Fibroblast of skin of right quadriceps (primary cell): ENCODE data around the gene ANXA11.
"Not testable (repeated sequence)": the region's sequence is repeated elsewhere in the genome, so short reads cannot be mapped to it uniquely, and the experiment has no call there.

Experiments used
- DNase-seq: peaks from one replicate; pipeline ENCODE4 v3.0.0-alpha.2; 2013

ANXA11 gene

DNA sequence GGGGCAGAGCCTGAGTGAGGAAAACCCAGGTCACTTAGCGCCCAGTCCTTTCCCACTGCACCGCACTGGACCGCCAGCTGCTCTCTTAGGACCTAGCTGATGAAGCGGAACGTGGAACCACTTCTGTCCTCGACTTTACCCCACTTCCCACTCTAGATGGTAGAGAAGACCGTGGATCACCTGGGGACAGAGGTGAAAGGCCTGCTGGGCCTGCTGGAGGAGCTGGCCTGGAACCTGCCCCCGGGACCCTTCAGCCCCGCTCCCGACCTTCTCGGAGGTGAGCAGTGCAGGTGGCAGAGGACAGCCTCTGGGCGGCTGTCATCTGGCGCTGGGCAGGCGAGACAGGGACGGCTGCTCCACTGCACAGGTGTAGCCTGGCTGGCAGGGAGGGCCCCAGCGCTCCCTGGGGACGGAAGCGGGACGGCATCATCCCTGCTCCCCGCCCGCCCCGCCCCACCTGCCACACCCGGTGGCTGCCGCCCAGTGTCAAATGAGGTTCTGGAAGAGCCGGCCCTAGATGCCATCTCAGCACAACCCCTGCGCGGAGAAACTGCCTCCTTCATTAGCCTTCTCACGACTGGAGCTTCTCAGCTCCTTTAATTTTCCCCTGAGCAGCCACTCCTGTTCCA lies 61.2 kb downstream of the ANXA11 start:
- DNase-seq = no peak

DNA sequence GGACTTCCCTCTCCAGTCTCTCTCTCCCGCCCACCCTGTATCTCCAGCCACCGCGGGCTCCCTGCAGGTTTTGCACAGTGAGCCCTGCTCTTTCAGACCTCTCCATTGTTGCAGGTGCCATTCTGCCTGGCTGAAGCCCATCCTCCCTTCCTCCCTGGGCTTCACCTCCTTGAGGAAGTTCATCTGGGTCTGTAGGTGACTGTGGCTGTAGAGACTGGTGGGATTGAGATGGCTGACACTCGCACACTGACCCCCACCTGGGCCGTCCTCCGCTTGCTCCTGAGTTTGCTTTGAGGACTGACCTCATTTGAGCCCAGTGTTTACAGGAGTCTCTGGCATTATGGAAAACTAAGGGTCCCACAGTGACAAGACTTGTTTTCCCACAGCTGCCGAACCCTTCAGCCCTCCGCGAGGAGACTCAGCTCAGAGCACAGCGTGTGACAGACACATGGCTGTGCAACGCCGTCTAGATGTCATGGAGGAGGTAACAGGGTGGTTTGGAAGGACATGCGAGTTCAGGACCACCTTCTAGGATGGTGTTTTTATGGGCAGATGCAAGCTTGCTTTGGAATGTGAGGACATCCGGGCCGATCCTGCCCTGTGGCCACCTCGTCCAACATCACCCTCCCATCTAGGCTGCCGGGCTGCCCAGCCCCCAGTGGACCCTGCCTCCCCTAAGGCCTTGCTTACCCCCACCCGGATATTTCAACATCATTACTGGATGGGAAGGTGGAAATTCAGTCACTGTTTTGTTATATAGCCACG lies 63.5 kb downstream of the ANXA11 start:
- no peak for DNase-seq

DNA sequence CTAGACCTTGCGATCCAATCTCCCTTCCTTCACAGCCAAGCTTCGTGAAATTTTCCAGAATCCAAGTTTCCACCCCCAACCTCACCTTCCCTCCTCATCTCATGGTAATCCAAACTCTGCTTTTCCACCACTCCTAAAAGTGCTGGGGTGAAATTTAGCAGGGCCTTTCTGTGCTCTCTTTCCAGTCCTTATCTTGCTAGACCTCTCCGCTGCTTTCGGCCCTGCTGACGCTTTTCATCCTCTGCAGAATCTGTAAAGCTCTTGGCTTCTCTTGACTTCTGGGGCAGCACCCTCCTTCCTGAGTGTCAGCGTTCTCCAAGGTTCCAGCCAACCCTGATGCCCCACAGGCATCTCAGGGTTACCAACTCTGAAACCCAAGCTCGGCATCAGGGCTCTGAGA lies 65.1 kb downstream of the ANXA11 start:
- no peak for DNase-seq

DNA sequence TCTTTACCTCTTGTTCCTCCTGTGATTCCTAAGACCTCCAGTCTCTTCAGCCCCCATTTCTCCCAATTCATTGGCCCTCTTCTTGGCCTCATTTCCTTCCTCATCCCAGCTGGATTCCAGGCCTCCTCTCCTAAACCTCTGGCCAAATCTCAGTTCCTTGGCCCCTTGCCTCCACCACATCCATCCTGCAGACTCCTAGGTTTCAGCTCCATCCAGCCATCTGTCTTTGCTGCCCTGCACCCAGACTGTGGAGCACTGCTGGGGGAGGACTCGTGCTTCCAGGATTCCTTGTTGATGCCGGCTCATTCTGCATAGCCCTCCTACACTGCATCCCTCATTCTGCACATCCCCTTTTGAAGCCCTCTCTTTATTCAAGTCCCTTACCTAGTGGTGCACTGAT lies 66.1 kb downstream of the ANXA11 start:
- no peak for DNase-seq

DNA sequence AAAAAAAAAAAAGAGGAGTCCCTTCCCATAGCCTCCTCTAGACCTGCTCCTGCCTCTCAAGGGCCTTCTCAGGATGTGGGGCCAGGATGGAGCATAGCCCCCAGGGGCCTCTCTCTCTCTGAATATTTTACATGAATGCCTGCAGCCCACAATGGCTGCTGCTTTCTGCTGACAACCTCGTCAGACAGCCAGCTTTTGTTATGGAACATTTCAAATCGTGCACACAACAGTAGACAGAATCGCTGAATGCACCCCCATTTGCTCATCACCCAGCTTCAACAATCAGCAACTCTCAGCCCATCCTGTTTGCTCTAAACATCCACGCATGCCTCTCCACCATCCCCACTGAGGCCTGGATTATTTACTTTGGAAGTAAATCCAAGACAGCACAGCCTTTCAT lies 67.4 kb downstream of the ANXA11 start:
- no peak for DNase-seq

DNA sequence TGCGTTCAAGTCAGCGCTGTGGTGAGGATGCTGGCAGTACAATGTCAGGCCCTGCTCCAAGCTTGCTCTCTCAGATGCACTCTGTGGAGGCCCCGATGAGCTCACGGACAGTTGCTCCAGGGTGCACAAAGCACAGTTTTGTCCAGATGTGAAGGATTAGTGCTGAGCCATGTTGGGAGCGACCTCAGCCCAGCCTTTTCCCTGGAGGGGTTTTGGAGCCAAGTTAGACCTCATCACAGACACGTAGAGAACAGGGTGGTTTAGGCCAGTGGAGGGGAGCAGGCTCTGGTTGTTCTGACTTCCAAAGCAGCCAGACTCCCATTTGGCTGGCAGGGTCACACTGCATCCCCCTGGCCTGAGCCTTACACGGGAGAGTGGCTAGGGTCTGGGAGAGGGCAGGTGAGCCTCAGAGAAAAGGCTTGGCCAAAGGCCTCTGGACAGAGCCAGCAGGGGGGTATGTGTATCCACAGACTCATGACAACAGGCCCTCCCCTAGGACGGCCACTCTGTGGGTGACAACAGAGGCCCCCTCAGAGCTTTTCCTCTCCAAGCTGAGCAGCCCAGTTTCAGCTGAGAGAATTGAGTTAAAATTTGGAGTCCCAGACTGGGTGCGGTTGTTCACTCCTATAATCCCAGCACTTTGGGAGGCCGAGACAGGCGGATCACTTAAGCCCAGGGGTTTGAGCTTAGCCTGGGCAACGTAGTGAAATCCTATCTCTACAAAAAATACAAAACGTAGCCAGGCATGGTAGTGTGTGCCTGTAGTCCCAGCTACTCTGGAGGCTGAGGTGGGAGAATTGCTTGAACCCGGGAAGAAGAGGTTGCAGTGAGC lies 68.1 kb downstream of the ANXA11 start:
- DNase-seq = peak; percentile 68

GRCh38 chr10:80136134-80136571 lies 69.2 kb downstream of the ANXA11 start:
- peak; percentile 86 for DNase-seq

GRCh38 chr10:80133687-80134086 lies 71.7 kb downstream of the ANXA11 start:
- not testable (repeated sequence) for DNase-seq

GRCh38 chr10:80133206-80133605 lies 72.1 kb downstream of the ANXA11 start:
- no peak for DNase-seq

DNA sequence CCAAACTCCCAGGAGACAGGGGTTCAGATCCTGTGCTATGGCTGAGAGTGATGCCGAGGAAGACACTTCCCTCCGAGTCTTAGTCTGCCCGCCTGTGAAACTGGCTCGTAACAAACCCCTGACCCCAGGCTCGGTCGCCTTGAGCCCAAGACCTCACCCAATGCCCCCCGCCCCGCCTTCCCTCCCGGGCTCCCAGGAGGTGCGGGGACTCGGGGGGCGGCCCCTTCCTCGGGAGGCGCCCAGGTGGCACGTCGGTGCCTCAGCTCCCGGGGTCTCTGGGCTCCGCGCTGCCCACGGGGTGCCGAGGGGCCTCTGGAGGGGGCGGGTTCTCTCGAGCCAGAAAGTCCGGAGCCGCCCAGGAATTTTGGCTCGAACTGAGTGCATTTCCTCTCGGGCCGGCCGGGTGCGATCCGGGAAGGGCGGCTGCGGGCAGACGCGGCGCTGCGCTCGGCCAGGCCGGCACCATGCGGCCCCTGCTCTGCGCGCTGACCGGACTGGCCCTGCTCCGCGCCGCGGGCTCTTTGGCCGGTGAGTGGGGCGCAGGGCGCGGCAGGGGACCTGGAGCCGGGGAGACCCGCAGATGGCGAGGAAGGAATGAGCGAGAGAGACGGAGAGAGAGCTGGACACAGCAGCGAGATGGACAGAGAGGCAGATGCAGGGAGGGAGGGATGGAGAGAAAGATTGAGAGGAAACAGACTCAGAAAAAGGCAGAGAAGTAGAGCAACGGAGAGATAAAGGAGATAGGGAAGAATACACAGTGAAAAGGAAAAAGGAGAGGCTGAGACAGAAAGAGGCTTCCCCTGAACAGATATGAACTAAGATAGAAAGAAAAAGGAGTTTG lies 72.8 kb downstream of the ANXA11 start, which contains the start of gene PLAC9:
PLAC9 (plus strand) TSS at position 432 of the 841 bp plus-strand sequence; CDS start at position 465, 33 bp downstream.
- DNase-seq = no peak

- no peak for DNase-seq
Observed at GRCh38 chr10:80131499-80131901, 73.8 kb downstream of the ANXA11 start.

- DNase-seq = no peak
Observed at GRCh38 chr10:80126876-80127275, 78.5 kb downstream of the ANXA11 start.

DNA sequence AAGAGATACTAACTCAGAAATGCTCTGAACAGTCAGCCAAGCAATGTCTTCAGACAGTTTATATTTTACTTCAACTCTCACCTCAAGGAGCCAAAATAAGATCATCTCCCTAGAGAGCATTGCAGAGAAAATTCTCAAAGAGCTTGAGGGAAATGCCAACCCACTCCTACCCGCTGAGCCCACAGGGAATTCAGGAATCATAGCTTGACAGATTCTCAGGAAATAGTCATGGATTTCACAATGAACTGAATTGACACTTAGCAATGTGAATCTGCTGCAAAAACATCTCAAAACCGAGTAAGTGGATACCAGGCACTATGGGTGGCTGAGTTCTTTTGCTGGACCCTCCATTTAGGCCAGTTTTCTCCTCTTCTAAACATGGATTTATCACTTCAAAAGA lies 82.6 kb downstream of the ANXA11 start:
- peak; percentile 51 for DNase-seq

DNA sequence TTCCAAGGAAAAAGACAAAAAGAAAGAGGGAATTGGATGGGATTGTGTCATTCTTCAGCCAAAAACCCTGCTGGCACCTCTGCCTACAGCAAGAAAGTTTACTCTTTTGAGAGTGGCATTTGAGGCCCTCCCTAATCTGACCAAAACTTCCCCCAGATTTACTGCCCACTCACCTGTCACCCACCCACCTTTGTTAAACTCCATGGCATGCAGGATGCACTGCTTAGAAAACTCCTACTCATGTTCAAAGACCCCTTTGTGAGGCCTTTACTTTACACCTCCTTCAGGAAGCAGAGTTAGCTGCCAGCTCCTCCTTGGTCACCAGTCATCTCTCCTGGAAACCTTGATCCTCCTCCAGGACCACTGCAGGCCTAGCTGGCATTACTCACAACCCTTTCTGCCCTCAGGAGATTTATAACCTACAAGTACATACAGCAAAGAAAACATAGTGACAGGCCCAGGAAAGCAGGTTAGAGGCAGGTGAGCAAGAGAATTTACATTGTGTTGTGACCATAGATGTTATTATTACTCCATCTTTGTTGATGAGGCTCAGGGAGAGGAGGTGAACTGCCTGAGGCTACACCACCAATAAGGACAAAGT lies 83.1 kb downstream of the ANXA11 start:
- no peak for DNase-seq

- DNase-seq = no peak
Observed at GRCh38 chr10:80118669-80119068, 86.7 kb downstream of the ANXA11 start.

DNA sequence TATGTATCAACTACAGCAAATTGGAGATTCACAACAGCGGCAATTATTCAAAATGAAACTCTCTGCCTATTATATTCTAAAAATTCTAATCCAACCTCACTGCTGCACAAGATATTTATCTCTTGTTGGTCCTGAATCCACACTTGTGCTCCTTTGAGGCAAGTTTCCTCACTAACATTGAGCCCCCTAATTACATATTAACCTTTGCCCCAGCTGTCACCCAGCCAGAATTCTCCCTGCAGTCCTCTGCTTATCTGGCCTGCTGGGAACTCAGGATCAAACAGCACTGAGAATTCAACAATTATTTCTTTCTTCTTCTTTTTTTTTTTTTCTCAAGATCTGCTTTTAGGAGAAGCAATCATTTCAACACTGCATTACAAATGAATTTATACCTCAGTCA lies 94.4 kb downstream of the ANXA11 start:
- no peak for DNase-seq

GRCh38 chr10:80108576-80109239 lies 96.6 kb downstream of the ANXA11 start:
- no peak for DNase-seq

- peak; percentile 90 for DNase-seq
Observed at GRCh38 chr10:80104066-80104926, 101.0 kb downstream of the ANXA11 start.
